Measurements from ENCODE around the gene MED13. TPM values are rescaled to one million over a fixed set of nuclear protein-coding genes. Genes with fewer than 3 reads are reported as not detected.
"Not testable (repeated sequence)": the region's sequence is repeated elsewhere in the genome, so short reads cannot be mapped to it uniquely, and the experiment has no call there.

Gene MED13
- total RNA-seq, 1 experiment from 2014 or later = 96.0 TPM

DNA sequence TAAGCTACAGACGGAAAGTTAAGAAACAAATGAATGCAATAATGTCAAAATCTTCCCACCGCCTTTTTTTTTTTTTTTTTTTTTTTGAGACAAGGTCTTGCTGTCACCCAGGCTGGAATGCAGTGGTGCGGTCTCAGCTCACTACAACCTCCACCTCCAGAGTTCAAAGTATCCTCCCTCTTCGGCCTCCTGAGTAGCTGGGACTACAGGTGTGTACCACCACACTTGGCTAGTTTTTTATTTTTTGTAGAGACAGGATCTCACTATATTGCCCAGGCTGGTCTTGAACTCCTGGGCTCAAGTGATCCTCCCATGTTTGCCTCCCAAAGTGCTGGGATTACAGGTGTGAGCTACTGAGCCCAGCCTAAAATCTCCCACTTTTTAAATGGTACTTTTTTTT lies 66.5 kb downstream of the MED13 start:
- H3K4me3 ChIP-seq (replicated peaks in 1 of 2; ENCODE audit: low read depth in 1 of 2, low read length in 2 of 2); H3K4me2 ChIP-seq (ENCODE audit: low read length); H3K36me3 ChIP-seq (ENCODE audit: control insufficient read depth in 1 of 2, insufficient read depth in 2 of 2, low read length in 2 of 2); H3K27me3 ChIP-seq (ENCODE audit: insufficient read depth, low read length); RAD21 ChIA-PET (ENCODE audit: low non-redundant PET in 1 of 2, low total read pairs in 2 of 2, uncharacterized antibody in 2 of 2, unreplicated experiment in 2 of 2); H2AFZ ChIP-seq (ENCODE audit: low read depth, low read length, poor library complexity, severe bottlenecking); POLR2A ChIA-PET; H3K9me3 ChIP-seq (ENCODE audit: control insufficient read depth in 1 of 2, insufficient read depth in 1 of 2, low read depth in 1 of 2, low read length in 2 of 2); H3K27ac ChIP-seq (ENCODE audit: low read depth, low read length); DNase-seq (ENCODE audit: low read depth, low spot score); H3K9ac ChIP-seq (ENCODE audit: low read length); intact Hi-C loops (cut with micrococcal nuclease); BruUV-seq (replicated peaks); H3K4me1 ChIP-seq (ENCODE audit: control insufficient read depth in 1 of 2, insufficient read depth in 2 of 2, low read length in 2 of 2); H3K9me2 ChIP-seq (ENCODE audit: insufficient read depth); ATAC-seq: not testable (repeated sequence)
- Histone ChIP-seq H4K20me1 (ENCODE audit: insufficient read depth) (peaks cover 16% of the 10 kb centered on the region; the same call in 1 of the 2 replicates), H3K79me2 (ENCODE audit: insufficient read depth, low read length) (peaks cover 91% of the 10 kb centered on the region)
- CTCF ChIA-PET = interaction anchor here (0.7 to 1.7 kb wide), 2 partner anchors 111 to 354 kb away, joined by 5 to 6 read pairs; no protein-coding TSS in a partner anchor

DNA sequence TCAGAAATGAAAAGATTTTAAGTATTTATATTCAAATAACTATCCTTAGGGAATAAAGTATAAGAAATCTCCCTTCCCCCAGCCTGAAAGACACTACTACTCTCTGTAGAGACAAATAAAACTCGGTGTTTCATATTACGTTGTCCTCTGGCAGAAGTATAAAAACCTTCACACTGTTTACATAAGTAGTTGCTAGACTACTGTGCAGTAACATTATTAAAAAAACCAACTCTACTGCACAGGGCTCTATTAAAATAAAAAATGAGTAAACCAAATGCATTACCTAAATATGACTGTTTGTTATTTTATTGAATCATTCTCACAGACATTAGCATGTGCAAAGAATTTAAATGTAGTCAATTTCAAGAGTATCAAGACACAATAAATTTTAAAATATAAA lies 67.4 kb downstream of the MED13 start:
- no peaks in the 10 kb centered on the region for H3K9me3 ChIP-seq (ENCODE audit: control insufficient read depth in 1 of 2, insufficient read depth in 1 of 2, low read depth in 1 of 2, low read length in 2 of 2)
- TF ChIP-seq TCF7L2 (IDR thresholded peaks at IDR 0.05; ENCODE audit: borderline replicate concordance, extremely low read depth, insufficient read depth, insufficient read length) (no peak), EZH2phosphoT487 (IDR thresholded peaks at IDR 0.05; ENCODE audit: borderline replicate concordance) (no peak), ZBTB33 (IDR thresholded peaks at IDR 0.05; ENCODE audit: extremely low read depth, insufficient replicate concordance, low read length) (no peak), JUND (IDR thresholded peaks at IDR 0.05) (no peak), CEBPB (IDR thresholded peaks at IDR 0.05; ENCODE audit: low read depth) (no peak), SIN3A (IDR thresholded peaks at IDR 0.05; ENCODE audit: low read depth) (no peak), POLR2AphosphoS5 (IDR thresholded peaks at IDR 0.05; ENCODE audit: low read depth, low read length) (no peak), EGR1 (IDR thresholded peaks at IDR 0.05; ENCODE audit: low read depth) (no peak), FOSL1 (IDR thresholded peaks at IDR 0.05; ENCODE audit: low read depth) (no peak), RAD21 (IDR thresholded peaks at IDR 0.05; ENCODE audit: low read depth) (no peak), MAX (IDR thresholded peaks at IDR 0.05) (no peak), YY1 (IDR thresholded peaks at IDR 0.05; ENCODE audit: extremely low read depth, insufficient replicate concordance, low read depth, low read length) (no peak), POLR2A (IDR thresholded peaks at IDR 0.05; ENCODE audit: borderline replicate concordance, extremely low read depth, insufficient read depth, insufficient read length) (no peak), ZFX (IDR thresholded peaks at IDR 0.05) (no peak), CBX3 (IDR thresholded peaks at IDR 0.05; ENCODE audit: low read depth) (no peak)
- TF ChIP-seq, protein P1, sequence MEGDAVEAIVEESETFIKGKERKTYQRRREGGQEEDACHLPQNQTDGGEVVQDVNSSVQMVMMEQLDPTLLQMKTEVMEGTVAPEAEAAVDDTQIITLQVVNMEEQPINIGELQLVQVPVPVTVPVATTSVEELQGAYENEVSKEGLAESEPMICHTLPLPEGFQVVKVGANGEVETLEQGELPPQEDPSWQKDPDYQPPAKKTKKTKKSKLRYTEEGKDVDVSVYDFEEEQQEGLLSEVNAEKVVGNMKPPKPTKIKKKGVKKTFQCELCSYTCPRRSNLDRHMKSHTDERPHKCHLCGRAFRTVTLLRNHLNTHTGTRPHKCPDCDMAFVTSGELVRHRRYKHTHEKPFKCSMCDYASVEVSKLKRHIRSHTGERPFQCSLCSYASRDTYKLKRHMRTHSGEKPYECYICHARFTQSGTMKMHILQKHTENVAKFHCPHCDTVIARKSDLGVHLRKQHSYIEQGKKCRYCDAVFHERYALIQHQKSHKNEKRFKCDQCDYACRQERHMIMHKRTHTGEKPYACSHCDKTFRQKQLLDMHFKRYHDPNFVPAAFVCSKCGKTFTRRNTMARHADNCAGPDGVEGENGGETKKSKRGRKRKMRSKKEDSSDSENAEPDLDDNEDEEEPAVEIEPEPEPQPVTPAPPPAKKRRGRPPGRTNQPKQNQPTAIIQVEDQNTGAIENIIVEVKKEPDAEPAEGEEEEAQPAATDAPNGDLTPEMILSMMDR (IDR thresholded peaks at IDR 0.05 in 2 of 3, conservative IDR thresholded peaks at IDR 0.05 in 1 of 3; ENCODE audit: borderline replicate concordance in 1 of 3, insufficient read depth in 1 of 3, low read depth in 2 of 3, low read length in 2 of 3) = no peak
- POLR2A ChIA-PET = interaction anchor here (1.2 kb wide), 1 partner anchor 22 kb away, joined by 3 read pairs; no protein-coding TSS in a partner anchor
- intact Hi-C loops (cut with micrococcal nuclease) = no loop called here
- H3K9ac ChIP-seq (ENCODE audit: low read length) = no peak overlapping the region
- BruUV-seq (replicated peaks) = no TSS peak
- H3K4me1 ChIP-seq (ENCODE audit: control insufficient read depth in 1 of 2, insufficient read depth in 2 of 2, low read length in 2 of 2) = no peaks in the 10 kb centered on the region
- peaks cover 3 to 8% of the 10 kb centered on the region in 2 experiments; a peak in 3 of 4 replicates for H3K36me3 ChIP-seq (ENCODE audit: control insufficient read depth in 1 of 2, insufficient read depth in 2 of 2, low read length in 2 of 2)
- DNase-seq (ENCODE audit: low read depth, low spot score) (no peak), ATAC-seq (no peak)
- no peak overlapping the region for H3K27ac ChIP-seq (ENCODE audit: low read depth, low read length)
- no peak overlapping the region for H3K4me2 ChIP-seq (ENCODE audit: low read length)
- peaks cover 16% of the 10 kb centered on the region; the same call in 1 of the 2 replicates for H4K20me1 ChIP-seq (ENCODE audit: insufficient read depth)
- no peak overlapping the region for H3K4me3 ChIP-seq (replicated peaks in 1 of 2; ENCODE audit: low read depth in 1 of 2, low read length in 2 of 2)
- RAD21 ChIA-PET (ENCODE audit: low non-redundant PET in 1 of 2, low total read pairs in 2 of 2, uncharacterized antibody in 2 of 2, unreplicated experiment in 2 of 2) = no interaction called here
- H3K79me2 ChIP-seq (ENCODE audit: insufficient read depth, low read length) = peaks cover 85% of the 10 kb centered on the region
- CTCF ChIA-PET = interaction anchor here (1.7 kb wide), 1 partner anchor 112 kb away, joined by 6 read pairs; no protein-coding TSS in a partner anchor
- no peaks in the 10 kb centered on the region for H3K9me2 ChIP-seq (ENCODE audit: insufficient read depth)
- H3K27me3 ChIP-seq (ENCODE audit: insufficient read depth, low read length) = no peaks in the 10 kb centered on the region
- H2AFZ ChIP-seq (ENCODE audit: low read depth, low read length, poor library complexity, severe bottlenecking) = no peak overlapping the region

Data from HCT116 (cell line).